Activated T-helper 17 cell treated with anti-CD3 and anti-CD28 coated beads, Interleukin-2, amount 50 U/mL, for 72 hours (primary cell): ENCODE results near the gene PLXDC1. TPM values are rescaled to one million over a fixed set of nuclear protein-coding genes. Genes with fewer than 3 reads are reported as not detected.
"Not testable (repeated sequence)": the region's sequence is repeated elsewhere in the genome, so short reads cannot be mapped to it uniquely, and the experiment has no call there.

Source experiments
- ATAC-seq: fragments of 150-1000 bp; cut with Tn5 transposase; replicated peaks from 2 replicates; pipeline ENCODE4 v1.10.0; 2021; ENCODE audit warnings: mild to moderate bottlenecking, moderate library complexity
- H3K27ac Mint-ChIP-seq: one replicate; pipeline ENCODE4 v1.8.0; 2022; ENCODE audit warnings: mixed read lengths
- H3K27me3 Mint-ChIP-seq: one replicate; pipeline ENCODE4 v1.8.0; 2022; ENCODE audit warnings: mixed read lengths
- H3K36me3 Mint-ChIP-seq: one replicate; pipeline ENCODE4 v1.8.0; 2022; ENCODE audit warnings: low read depth, mild to moderate bottlenecking, mixed read lengths
- H3K4me1 Mint-ChIP-seq: one replicate; pipeline ENCODE4 v1.8.0; 2022; ENCODE audit warnings: mixed read lengths
- H3K4me3 Mint-ChIP-seq: one replicate; pipeline ENCODE4 v1.8.0; 2022; ENCODE audit warnings: mild to moderate bottlenecking, mixed read lengths
- H3K9me3 Mint-ChIP-seq: one replicate; pipeline ENCODE4 v1.8.0; 2022; ENCODE audit warnings: mixed read lengths
- total RNA-seq, 2 donors: library from RNA; stranded (reverse); gene quantifications; one replicate each; pipeline ENCODE4 v1.2.3, GENCODE V29; 2022

The PLXDC1 gene
- total RNA-seq, 2 donors from 2014 or later: 0.41 to 2.1 TPM

DNA sequence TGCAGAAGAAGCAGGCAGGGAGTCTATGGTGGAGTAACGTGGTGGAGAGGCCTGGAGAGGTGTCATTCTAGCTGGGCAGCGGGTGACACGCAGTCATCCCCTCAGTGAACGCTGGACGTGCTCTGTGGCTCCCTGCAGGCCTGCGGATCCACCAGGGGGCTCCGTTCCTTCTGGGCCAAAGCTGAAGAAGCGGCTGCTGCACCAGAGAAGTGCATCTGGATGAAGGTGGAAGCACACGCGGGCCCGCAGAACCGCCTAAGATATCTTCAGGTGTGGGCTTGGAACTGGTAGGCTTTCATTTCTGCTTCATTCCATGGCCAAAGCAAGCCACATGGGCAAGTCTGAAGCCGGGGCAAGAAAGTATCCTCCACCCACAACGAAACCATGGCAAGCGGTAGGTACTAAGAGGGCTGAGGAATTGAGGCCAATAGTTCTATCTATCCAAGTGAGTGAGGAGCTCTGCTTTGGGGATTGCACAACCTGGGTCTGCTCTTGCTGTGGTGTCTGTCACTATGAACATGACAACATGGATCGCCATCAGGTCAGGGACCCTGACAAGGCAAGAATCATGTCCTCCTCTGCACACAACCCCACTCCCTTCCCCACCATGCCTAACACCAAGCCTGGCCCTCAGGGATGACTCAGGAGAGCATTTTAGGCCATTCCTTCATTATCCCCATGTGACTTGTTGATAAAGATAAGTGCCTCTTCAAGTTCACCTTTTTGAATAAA, 105.3 kb downstream of the PLXDC1 start:
- Mint-ChIP-seq H3K9me3 (peaks cover 11% of the 10 kb centered on the region), H3K27me3 (peaks cover 5% of the 10 kb centered on the region), H3K36me3 (no peaks in the 10 kb centered on the region), H3K4me3 (peak overlapping the region; percentile 45), H3K27ac (peak overlapping the region; percentile 94), H3K4me1 (no peaks in the 10 kb centered on the region)
- peak; percentile 26 for ATAC-seq

GRCh38 chr17:39036009-39036408, 115.4 kb downstream of the PLXDC1 start:
- H3K9me3 Mint-ChIP-seq: no peaks in the 10 kb centered on the region
- H3K4me1 Mint-ChIP-seq: no peaks in the 10 kb centered on the region
- no peak overlapping the region for H3K27ac Mint-ChIP-seq
- H3K4me3 Mint-ChIP-seq: no peak overlapping the region
- H3K27me3 Mint-ChIP-seq: peaks cover 12% of the 10 kb centered on the region
- no peak for ATAC-seq
- no peaks in the 10 kb centered on the region for H3K36me3 Mint-ChIP-seq

GRCh38 chr17:39035578-39035977, 115.9 kb downstream of the PLXDC1 start:
- not testable (repeated sequence) for ATAC-seq, H3K36me3 Mint-ChIP-seq, H3K9me3 Mint-ChIP-seq, H3K27ac Mint-ChIP-seq, H3K4me3 Mint-ChIP-seq, H3K4me1 Mint-ChIP-seq
- peaks cover 11% of the 10 kb centered on the region for H3K27me3 Mint-ChIP-seq

DNA sequence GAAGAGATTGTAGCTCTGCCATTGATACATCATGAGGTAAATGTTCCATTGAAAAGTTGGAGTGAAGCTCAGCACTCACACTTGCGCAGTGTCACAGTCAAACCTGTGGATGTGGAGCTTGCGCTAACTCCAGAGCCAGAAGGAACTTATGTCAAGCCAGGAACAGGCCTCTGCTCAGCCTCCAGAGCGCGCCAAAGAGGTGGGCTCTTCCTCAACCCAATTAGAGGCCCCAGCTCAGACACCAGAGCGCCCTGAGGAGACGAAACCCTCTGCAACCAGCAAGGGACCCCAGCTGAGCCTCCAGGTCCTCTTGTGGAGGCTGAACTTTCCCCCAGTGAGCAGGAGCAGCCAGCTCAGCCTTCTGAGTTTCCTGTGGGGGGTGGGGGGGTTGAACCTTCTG, 122.7 kb downstream of the PLXDC1 start:
- no peak overlapping the region for H3K27ac Mint-ChIP-seq
- no peak overlapping the region for H3K4me3 Mint-ChIP-seq
- H3K4me1 Mint-ChIP-seq: no peaks in the 10 kb centered on the region
- peaks cover 10% of the 10 kb centered on the region for H3K27me3 Mint-ChIP-seq
- no peak for ATAC-seq
- H3K36me3 Mint-ChIP-seq: no peaks in the 10 kb centered on the region
- H3K9me3 Mint-ChIP-seq: no peaks in the 10 kb centered on the region

DNA sequence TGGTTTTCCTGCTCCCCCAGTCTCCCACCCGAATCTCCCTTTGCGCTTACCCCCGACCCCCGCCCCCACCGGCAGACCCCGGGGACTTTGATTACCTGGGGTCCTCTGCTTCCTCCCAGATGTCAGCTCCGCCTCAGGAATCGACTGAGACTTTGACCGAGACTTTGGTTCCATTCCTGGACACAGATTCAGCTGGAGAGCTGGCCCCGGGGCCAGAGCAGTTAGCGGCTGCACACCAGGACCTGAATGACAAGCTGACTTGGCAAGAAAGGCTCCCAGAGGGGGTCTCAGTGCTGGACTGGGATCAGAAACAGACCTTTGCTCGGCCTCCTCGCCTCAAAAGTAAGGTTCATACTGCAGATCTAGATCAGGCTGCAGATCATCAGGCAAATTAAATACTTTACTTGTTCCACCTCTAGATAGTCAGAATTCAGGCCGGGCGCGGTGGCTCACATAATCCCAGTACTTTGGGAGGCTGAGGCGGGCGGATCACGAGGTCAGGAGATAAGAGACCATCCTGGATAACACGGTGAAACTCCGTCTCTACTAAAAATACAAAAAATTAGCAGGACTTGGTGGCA, 123.9 kb downstream of the PLXDC1 start:
- H3K4me3 Mint-ChIP-seq: no peak overlapping the region
- no peaks in the 10 kb centered on the region for H3K4me1 Mint-ChIP-seq

DNA sequence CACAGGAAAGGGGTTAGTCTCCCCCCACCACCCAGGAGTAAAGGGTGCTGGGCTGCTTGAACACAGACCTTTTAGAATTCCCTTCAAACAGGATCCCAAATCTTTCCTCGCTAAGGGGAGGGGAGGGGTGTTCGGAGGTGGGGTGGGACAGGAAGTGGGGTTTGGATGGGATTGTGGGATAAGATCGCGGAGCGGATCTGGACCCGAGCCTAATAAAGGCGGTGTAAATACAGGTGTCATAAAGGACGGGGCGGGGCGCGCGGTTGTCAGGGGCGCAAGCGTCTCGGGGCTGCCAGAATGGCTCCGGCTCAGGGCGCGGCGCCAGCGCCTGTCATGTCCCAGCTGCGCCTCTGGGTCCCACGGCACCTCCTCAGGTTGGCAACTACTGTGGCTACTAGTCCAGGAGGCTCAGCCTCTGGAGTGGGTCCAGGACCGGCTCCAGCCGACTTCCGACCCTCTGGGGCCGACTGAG, 124.4 kb downstream of the PLXDC1 start:
- Mint-ChIP-seq H3K27me3 (peaks cover 10% of the 10 kb centered on the region), H3K9me3 (no peaks in the 10 kb centered on the region), H3K4me3 (no peak overlapping the region), H3K27ac (no peak overlapping the region), H3K4me1 (no peaks in the 10 kb centered on the region), H3K36me3 (no peaks in the 10 kb centered on the region)
- no peak for ATAC-seq

More for the DNA sequence above, 123.9 kb downstream of the PLXDC1 start:
- Mint-ChIP-seq H3K27ac (no peak overlapping the region), H3K36me3 (no peaks in the 10 kb centered on the region), H3K27me3 (peaks cover 10% of the 10 kb centered on the region), H3K9me3 (no peaks in the 10 kb centered on the region)
- ATAC-seq: no peak

- not testable (repeated sequence) for H3K9me3 Mint-ChIP-seq, H3K4me3 Mint-ChIP-seq, ATAC-seq, H3K27ac Mint-ChIP-seq, H3K36me3 Mint-ChIP-seq, H3K4me1 Mint-ChIP-seq
- peaks cover 10% of the 10 kb centered on the region for H3K27me3 Mint-ChIP-seq
Observed at GRCh38 chr17:39026346-39026745, 125.1 kb downstream of the PLXDC1 start.

DNA sequence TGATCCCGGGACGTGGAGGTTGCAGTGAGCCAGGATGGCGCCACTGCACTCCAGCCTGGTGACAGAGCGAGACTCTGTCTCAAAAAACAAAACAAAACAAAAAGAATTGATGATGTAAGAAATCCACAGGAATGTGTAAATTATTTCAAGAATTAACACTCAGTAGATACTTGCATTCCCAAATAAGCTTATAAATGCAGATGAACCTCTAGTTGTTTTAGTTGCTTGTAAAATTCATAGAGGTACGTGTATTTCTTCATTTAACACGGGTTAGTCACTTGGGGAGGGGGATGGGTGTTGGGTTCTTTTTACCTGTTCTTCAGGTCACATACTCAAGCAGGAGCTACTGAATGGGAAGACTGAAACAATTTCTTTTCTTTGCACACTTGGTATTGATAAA, 128.5 kb downstream of the PLXDC1 start:
- Mint-ChIP-seq H3K9me3 (no peaks in the 10 kb centered on the region), H3K4me1 (no peaks in the 10 kb centered on the region), H3K36me3 (no peaks in the 10 kb centered on the region), H3K27me3 (peaks cover 10% of the 10 kb centered on the region), H3K27ac (no peak overlapping the region), H3K4me3 (no peak overlapping the region)
- no peak for ATAC-seq

DNA sequence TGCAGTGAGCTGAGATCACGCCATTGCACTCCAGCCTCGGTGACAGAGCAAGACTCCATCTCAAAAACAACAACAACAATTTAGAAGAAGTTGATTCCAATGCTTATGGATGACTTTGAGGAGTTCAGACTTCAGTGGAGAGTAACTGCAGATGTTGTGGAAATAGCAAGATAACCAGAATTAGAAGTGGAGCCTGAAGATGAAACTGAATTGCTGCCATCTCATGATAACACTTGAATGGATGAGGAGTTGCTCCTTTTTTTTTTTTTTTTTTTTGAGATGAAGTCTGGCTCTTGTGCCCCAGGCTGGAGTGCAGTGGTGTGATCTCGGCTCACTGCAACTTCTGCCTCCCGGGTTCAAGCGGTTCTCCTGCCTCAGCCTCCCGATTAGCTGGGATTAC, 131.4 kb downstream of the PLXDC1 start:
- H3K27ac Mint-ChIP-seq, ATAC-seq, H3K36me3 Mint-ChIP-seq, H3K27me3 Mint-ChIP-seq, H3K9me3 Mint-ChIP-seq, H3K4me3 Mint-ChIP-seq: not testable (repeated sequence)
- peaks cover 10% of the 10 kb centered on the region for H3K4me1 Mint-ChIP-seq

DNA sequence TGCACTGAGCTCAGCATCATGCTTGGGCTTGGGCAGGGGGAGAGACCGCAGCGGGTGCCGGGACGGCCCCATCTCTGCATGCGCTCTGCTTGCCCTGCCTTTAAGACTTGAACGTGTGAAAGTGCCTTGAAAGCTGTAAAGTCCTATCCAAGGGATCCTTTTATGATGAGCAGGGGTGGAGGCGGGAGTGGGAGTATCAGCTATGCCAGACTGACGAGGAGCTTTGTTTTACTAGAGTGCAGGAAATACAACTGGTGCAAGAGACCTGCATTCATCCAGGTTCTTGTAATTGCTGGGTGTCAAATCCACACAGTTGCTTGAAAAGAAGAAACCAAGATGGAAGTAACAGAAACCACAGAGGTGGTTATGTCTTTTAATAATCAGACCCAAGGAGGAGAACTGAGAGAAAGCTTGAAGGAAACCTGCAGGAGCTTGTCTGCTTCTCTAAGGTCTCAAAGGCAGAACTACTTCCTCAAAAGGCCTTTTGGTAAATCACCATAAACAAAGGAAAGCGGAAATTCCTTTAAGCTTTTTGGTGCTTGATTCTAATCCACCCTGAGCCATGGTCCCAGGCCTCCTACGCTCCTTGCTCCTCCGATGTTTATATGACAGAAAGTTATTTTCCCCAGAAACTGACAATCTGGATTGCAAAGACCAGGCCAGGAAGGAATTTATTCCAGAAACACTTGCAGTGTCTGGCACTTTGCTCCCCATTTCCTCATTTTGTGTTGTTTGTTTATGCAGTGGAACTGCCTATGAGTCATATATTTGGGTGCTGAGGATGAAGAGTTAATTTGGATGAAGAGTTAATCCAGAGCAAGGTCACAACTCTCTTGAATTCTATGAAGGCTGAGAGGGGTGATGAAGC, 132.9 kb downstream of the PLXDC1 start:
- ATAC-seq: peak; percentile 77
- no peak overlapping the region for H3K27ac Mint-ChIP-seq
- H3K36me3 Mint-ChIP-seq: no peaks in the 10 kb centered on the region
- H3K4me1 Mint-ChIP-seq: peaks cover 10% of the 10 kb centered on the region
- no peaks in the 10 kb centered on the region for H3K27me3 Mint-ChIP-seq
- no peak overlapping the region for H3K4me3 Mint-ChIP-seq
- no peaks in the 10 kb centered on the region for H3K9me3 Mint-ChIP-seq

DNA sequence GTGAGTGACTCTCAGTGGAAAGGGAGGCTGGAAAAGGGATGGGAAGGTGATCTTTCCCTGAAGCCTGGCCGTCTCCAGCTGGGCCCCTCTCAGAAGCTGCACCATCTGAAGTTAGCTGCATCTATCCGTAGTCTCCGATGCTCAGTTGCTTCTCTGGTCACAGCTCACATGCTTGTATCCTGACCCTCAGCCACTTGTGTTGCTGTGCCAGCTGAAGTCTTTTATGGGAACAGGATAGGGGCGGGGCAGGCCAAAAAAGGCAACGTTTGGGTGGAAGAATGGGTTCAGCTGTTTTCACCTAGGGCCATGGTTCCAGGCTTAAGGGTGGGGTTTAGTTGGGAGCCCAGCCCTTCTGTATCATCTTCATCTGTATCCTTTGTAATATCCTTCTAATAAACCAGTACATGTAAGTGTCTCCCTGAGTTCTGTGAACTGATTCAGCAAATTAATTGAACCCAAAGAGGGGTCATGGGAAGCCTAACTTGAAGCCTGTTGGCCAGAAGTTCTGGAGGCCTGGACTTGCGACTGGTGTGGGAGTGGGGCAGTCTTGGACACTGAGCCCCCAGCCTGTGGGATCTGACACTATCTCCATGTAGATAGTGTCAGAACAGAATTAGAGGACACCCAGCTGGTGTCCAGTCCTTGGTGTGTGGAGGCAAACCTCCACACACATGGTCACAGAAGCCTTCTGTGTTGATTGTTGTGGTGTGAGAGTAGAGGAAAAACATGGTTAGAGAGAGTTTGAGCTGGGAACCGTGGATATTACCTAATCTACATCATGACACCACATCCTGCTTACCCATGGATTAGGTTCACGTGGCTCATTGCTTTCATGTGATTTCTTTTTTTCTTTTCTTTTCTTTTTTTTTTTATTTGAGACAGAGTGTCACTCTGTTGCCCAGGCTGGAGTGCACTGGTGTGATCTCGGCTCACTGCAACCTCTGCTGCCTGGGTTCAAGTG, 135.0 kb downstream of the PLXDC1 start:
- no peak overlapping the region for H3K4me3 Mint-ChIP-seq
- H3K4me1 Mint-ChIP-seq: peaks cover 10% of the 10 kb centered on the region
- no peaks in the 10 kb centered on the region for H3K36me3 Mint-ChIP-seq
- H3K27me3 Mint-ChIP-seq: no peaks in the 10 kb centered on the region
- peak; percentile 67 for ATAC-seq
- H3K27ac Mint-ChIP-seq: no peak overlapping the region
- no peaks in the 10 kb centered on the region for H3K9me3 Mint-ChIP-seq

- no peaks in the 10 kb centered on the region for H3K9me3 Mint-ChIP-seq
- peaks cover 10% of the 10 kb centered on the region for H3K4me1 Mint-ChIP-seq
- no peak overlapping the region for H3K4me3 Mint-ChIP-seq
- ATAC-seq: no peak
- no peak overlapping the region for H3K27ac Mint-ChIP-seq
- H3K36me3 Mint-ChIP-seq: no peaks in the 10 kb centered on the region
- H3K27me3 Mint-ChIP-seq: no peaks in the 10 kb centered on the region
Observed at GRCh38 chr17:39015546-39015935, 135.9 kb downstream of the PLXDC1 start.

- no peak for ATAC-seq
- H3K4me1 Mint-ChIP-seq: peaks cover 10% of the 10 kb centered on the region
- H3K36me3 Mint-ChIP-seq: no peaks in the 10 kb centered on the region
- no peak overlapping the region for H3K4me3 Mint-ChIP-seq
- no peaks in the 10 kb centered on the region for H3K9me3 Mint-ChIP-seq
- no peak overlapping the region for H3K27ac Mint-ChIP-seq
- no peaks in the 10 kb centered on the region for H3K27me3 Mint-ChIP-seq
Observed at GRCh38 chr17:39014795-39015545, 136.5 kb downstream of the PLXDC1 start.
